ENCODE measurements around the gene METTL16.
"Not testable (repeated sequence)": the region's sequence is repeated elsewhere in the genome, so short reads cannot be mapped to it uniquely, and the experiment has no call there.

Gene METTL16

GRCh38 chr17:2542056-2542455, 30.4 kb upstream of the METTL16 start:
- Histone ChIP-seq H3K4me1 (ENCODE audit: control insufficient read depth, insufficient read depth, low read length) (no peaks in the 10 kb centered on the region), H3K36me3 (ENCODE audit: control insufficient read depth, insufficient read depth, low read length) (no peaks in the 10 kb centered on the region), H3K27ac (ENCODE audit: insufficient read depth, low read depth, low read length, poor library complexity, severe bottlenecking) (no peak overlapping the region), H3K9me3 (ENCODE audit: control insufficient read depth, low read length) (no peaks in the 10 kb centered on the region), H3K27me3 (ENCODE audit: control insufficient read depth, insufficient read depth, low read length, poor library complexity, severe bottlenecking) (no peaks in the 10 kb centered on the region), H3K4me3 (ENCODE audit: insufficient read depth, low read depth, low read length) (no peak overlapping the region)
- WGBS, 2 experiments: 87 to 95% methylated on average over 4 of the region's 4 CpGs

- H3K27ac ChIP-seq (ENCODE audit: insufficient read depth, low read depth, low read length, poor library complexity, severe bottlenecking); H3K27me3 ChIP-seq (ENCODE audit: control insufficient read depth, insufficient read depth, low read length, poor library complexity, severe bottlenecking); H3K4me3 ChIP-seq (ENCODE audit: insufficient read depth, low read depth, low read length); H3K9me3 ChIP-seq (ENCODE audit: control insufficient read depth, low read length); H3K4me1 ChIP-seq (ENCODE audit: control insufficient read depth, insufficient read depth, low read length); H3K36me3 ChIP-seq (ENCODE audit: control insufficient read depth, insufficient read depth, low read length): not testable (repeated sequence)
- 92 to 95% methylated on average over 5 of the region's 5 CpGs for WGBS, 2 experiments
Observed at GRCh38 chr17:2537579-2537978, 25.9 kb upstream of the METTL16 start.

- 94% methylated on average over 37 of the region's 37 CpGs for WGBS, 2 experiments
Observed at GRCh38 chr17:2532146-2532720, 20.5 kb upstream of the METTL16 start.

GRCh38 chr17:2531243-2531954, 19.7 kb upstream of the METTL16 start:
- H3K4me1 ChIP-seq (ENCODE audit: control insufficient read depth, insufficient read depth, low read length); H3K4me3 ChIP-seq (ENCODE audit: insufficient read depth, low read depth, low read length); H3K27me3 ChIP-seq (ENCODE audit: control insufficient read depth, insufficient read depth, low read length, poor library complexity, severe bottlenecking); H3K9me3 ChIP-seq (ENCODE audit: control insufficient read depth, low read length); H3K27ac ChIP-seq (ENCODE audit: insufficient read depth, low read depth, low read length, poor library complexity, severe bottlenecking); H3K36me3 ChIP-seq (ENCODE audit: control insufficient read depth, insufficient read depth, low read length): not testable (repeated sequence)
- WGBS, 2 experiments: 95 to 97% methylated on average over 9 of the region's 9 CpGs

More at GRCh38 chr17:2532146-2532720, 20.5 kb upstream of the METTL16 start:
- no peaks in the 10 kb centered on the region for H3K4me1 ChIP-seq (ENCODE audit: control insufficient read depth, insufficient read depth, low read length)
- H3K4me3 ChIP-seq (ENCODE audit: insufficient read depth, low read depth, low read length): no peak overlapping the region
- H3K27ac ChIP-seq (ENCODE audit: insufficient read depth, low read depth, low read length, poor library complexity, severe bottlenecking): no peak overlapping the region
- H3K9me3 ChIP-seq (ENCODE audit: control insufficient read depth, low read length): no peaks in the 10 kb centered on the region
- H3K27me3 ChIP-seq (ENCODE audit: control insufficient read depth, insufficient read depth, low read length, poor library complexity, severe bottlenecking): no peaks in the 10 kb centered on the region
- H3K36me3 ChIP-seq (ENCODE audit: control insufficient read depth, insufficient read depth, low read length): no peaks in the 10 kb centered on the region

GRCh38 chr17:2521775-2522410, 10.2 kb upstream of the METTL16 start:
- not testable (repeated sequence) for H3K4me3 ChIP-seq (ENCODE audit: insufficient read depth, low read depth, low read length); H3K27ac ChIP-seq (ENCODE audit: insufficient read depth, low read depth, low read length, poor library complexity, severe bottlenecking); H3K9me3 ChIP-seq (ENCODE audit: control insufficient read depth, low read length); H3K27me3 ChIP-seq (ENCODE audit: control insufficient read depth, insufficient read depth, low read length, poor library complexity, severe bottlenecking); H3K4me1 ChIP-seq (ENCODE audit: control insufficient read depth, insufficient read depth, low read length); H3K36me3 ChIP-seq (ENCODE audit: control insufficient read depth, insufficient read depth, low read length)
- 92 to 95% methylated on average over 15 of the region's 15 CpGs for WGBS, 2 experiments

- Histone ChIP-seq H3K27me3 (ENCODE audit: control insufficient read depth, insufficient read depth, low read length, poor library complexity, severe bottlenecking) (no peaks in the 10 kb centered on the region), H3K36me3 (ENCODE audit: control insufficient read depth, insufficient read depth, low read length) (no peaks in the 10 kb centered on the region), H3K27ac (ENCODE audit: insufficient read depth, low read depth, low read length, poor library complexity, severe bottlenecking) (no peak overlapping the region), H3K4me3 (ENCODE audit: insufficient read depth, low read depth, low read length) (no peak overlapping the region), H3K4me1 (ENCODE audit: control insufficient read depth, insufficient read depth, low read length) (no peaks in the 10 kb centered on the region), H3K9me3 (ENCODE audit: control insufficient read depth, low read length) (no peaks in the 10 kb centered on the region)
- WGBS, 2 experiments: 94 to 96% methylated on average over 5 of the region's 5 CpGs
Observed at GRCh38 chr17:2521257-2521656, 9.6 kb upstream of the METTL16 start.

GRCh38 chr17:2517539-2517938, 5.9 kb upstream of the METTL16 start:
- 94 to 95% methylated on average over 5 of the region's 5 CpGs for WGBS, 2 experiments

GRCh38 chr17:2511138-2511461, 588 bp downstream of the METTL16 start:
- Histone ChIP-seq H3K9me3 (ENCODE audit: control insufficient read depth, low read length) (no peaks in the 10 kb centered on the region), H3K27me3 (ENCODE audit: control insufficient read depth, insufficient read depth, low read length, poor library complexity, severe bottlenecking) (no peaks in the 10 kb centered on the region), H3K4me1 (ENCODE audit: control insufficient read depth, insufficient read depth, low read length) (no peaks in the 10 kb centered on the region), H3K36me3 (ENCODE audit: control insufficient read depth, insufficient read depth, low read length) (no peaks in the 10 kb centered on the region), H3K4me3 (ENCODE audit: insufficient read depth, low read depth, low read length) (peak overlapping the region; percentile 75), H3K27ac (ENCODE audit: insufficient read depth, low read depth, low read length, poor library complexity, severe bottlenecking) (peak overlapping the region; percentile 84)
- 0% methylated on average over 5 of the region's 5 CpGs for WGBS, 2 experiments

More at GRCh38 chr17:2517539-2517938, 5.9 kb upstream of the METTL16 start:
- H3K27ac ChIP-seq (ENCODE audit: insufficient read depth, low read depth, low read length, poor library complexity, severe bottlenecking): no peak overlapping the region
- no peaks in the 10 kb centered on the region for H3K4me1 ChIP-seq (ENCODE audit: control insufficient read depth, insufficient read depth, low read length)
- H3K36me3 ChIP-seq (ENCODE audit: control insufficient read depth, insufficient read depth, low read length): no peaks in the 10 kb centered on the region
- H3K27me3 ChIP-seq (ENCODE audit: control insufficient read depth, insufficient read depth, low read length, poor library complexity, severe bottlenecking): no peaks in the 10 kb centered on the region
- H3K4me3 ChIP-seq (ENCODE audit: insufficient read depth, low read depth, low read length): no peak overlapping the region
- H3K9me3 ChIP-seq (ENCODE audit: control insufficient read depth, low read length): no peaks in the 10 kb centered on the region

- Histone ChIP-seq H3K4me3 (ENCODE audit: insufficient read depth, low read depth, low read length) (peak overlapping the region; percentile 75), H3K4me1 (ENCODE audit: control insufficient read depth, insufficient read depth, low read length) (no peaks in the 10 kb centered on the region), H3K36me3 (ENCODE audit: control insufficient read depth, insufficient read depth, low read length) (no peaks in the 10 kb centered on the region), H3K27ac (ENCODE audit: insufficient read depth, low read depth, low read length, poor library complexity, severe bottlenecking) (no peak overlapping the region), H3K27me3 (ENCODE audit: control insufficient read depth, insufficient read depth, low read length, poor library complexity, severe bottlenecking) (no peaks in the 10 kb centered on the region), H3K9me3 (ENCODE audit: control insufficient read depth, low read length) (no peaks in the 10 kb centered on the region)
- 57 to 86% methylated on average over 2 of the region's 2 CpGs for WGBS, 2 experiments
Observed at GRCh38 chr17:2510559-2510958, 1.1 kb downstream of the METTL16 start.

- no peaks in the 10 kb centered on the region for H3K4me1 ChIP-seq (ENCODE audit: control insufficient read depth, insufficient read depth, low read length)
- WGBS, 2 experiments: 100% methylated on average over 1 of the region's 1 CpG
- H3K27ac ChIP-seq (ENCODE audit: insufficient read depth, low read depth, low read length, poor library complexity, severe bottlenecking): no peak overlapping the region
- no peaks in the 10 kb centered on the region for H3K9me3 ChIP-seq (ENCODE audit: control insufficient read depth, low read length)
- no peaks in the 10 kb centered on the region for H3K36me3 ChIP-seq (ENCODE audit: control insufficient read depth, insufficient read depth, low read length)
- no peak overlapping the region for H3K4me3 ChIP-seq (ENCODE audit: insufficient read depth, low read depth, low read length)
- H3K27me3 ChIP-seq (ENCODE audit: control insufficient read depth, insufficient read depth, low read length, poor library complexity, severe bottlenecking): no peaks in the 10 kb centered on the region
Observed at GRCh38 chr17:2508035-2508434, 3.7 kb downstream of the METTL16 start.
